Nephron progenitor cell (in vitro differentiated cells): ENCODE data around the gene GALNT2.
A peak's percentile ranks its signal among the peaks of the same experiment; 100 is the strongest.

Source experiments
- DNase-seq: peaks from one replicate; pipeline ENCODE4 v3.0.0; 2021
- H3K27ac Mint-ChIP-seq: 2 replicates; pipeline ENCODE4 v1.8.0; 2021; ENCODE audit warnings: mild to moderate bottlenecking, moderate library complexity, mixed read lengths
- H3K27me3 Mint-ChIP-seq: 2 replicates; pipeline ENCODE4 v1.8.0; 2021; ENCODE audit warnings: mild to moderate bottlenecking, low read depth, mixed read lengths; ENCODE audit not compliant: poor library complexity
- H3K36me3 Mint-ChIP-seq: 2 replicates; pipeline ENCODE4 v1.8.0; 2021; ENCODE audit warnings: low read depth, mixed read lengths
- H3K4me1 Mint-ChIP-seq: 2 replicates; pipeline ENCODE4 v1.8.0; 2021; ENCODE audit warnings: mixed read lengths
- H3K4me3 Mint-ChIP-seq: 2 replicates; pipeline ENCODE4 v1.8.0; 2021; ENCODE audit warnings: mild to moderate bottlenecking, moderate library complexity, mixed read lengths
- H3K9me3 Mint-ChIP-seq: 2 replicates; pipeline ENCODE4 v1.8.0; 2021; ENCODE audit warnings: mild to moderate bottlenecking, moderate library complexity, mixed read lengths
- TF ChIP-seq, protein P1 (sequence below): fragments of 200-600 bp; sonication (generic); IDR thresholded peaks from 2 replicates; pipeline ENCODE4 v1.5.0; 2021; ENCODE audit warnings: antibody characterized with exemption

Gene GALNT2

DNA sequence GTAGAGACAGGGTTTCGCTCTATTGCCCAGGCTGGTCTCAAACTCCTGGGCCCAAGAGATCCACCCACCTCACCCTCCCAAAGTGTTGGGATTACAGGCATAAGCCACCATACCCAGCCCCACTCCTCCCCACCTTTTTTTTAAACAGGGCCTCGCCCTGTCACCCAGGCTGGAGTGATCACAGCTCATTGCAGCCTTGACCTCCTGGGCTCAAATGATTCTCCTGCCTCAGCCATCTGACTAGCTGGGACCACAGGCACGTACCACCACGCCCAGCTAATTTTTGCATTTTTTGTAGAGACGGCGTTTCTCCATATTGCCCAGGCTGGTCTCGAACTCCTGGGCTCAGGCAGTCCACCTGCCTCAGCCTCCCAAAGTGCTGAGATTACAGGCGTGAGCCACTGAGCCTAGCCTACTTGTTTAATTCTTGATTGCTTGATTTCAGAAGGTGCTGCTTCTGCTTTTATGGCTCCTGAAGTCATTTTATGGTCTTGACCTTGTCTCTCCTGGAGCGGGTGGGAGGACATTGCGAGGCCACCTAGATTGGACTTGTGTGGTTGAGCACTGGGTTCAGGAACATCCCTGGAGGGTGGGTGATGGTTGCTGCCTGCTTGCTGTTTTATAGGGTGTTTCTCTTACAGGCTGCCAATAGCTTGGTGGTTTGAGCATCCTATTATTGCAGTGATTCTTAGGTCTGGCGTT, 81.9 kb downstream of the GALNT2 start:
- DNase-seq, result no peak
- Mint-ChIP-seq H3K4me3 (no peak overlapping the region), H3K36me3 (peaks cover 7% of the 10 kb centered on the region), H3K27ac (no peak overlapping the region), H3K9me3 (no peaks in the 10 kb centered on the region), H3K27me3 (peaks cover 4% of the 10 kb centered on the region), H3K4me1 (peaks cover 85% of the 10 kb centered on the region)
- TF ChIP-seq, protein P1, sequence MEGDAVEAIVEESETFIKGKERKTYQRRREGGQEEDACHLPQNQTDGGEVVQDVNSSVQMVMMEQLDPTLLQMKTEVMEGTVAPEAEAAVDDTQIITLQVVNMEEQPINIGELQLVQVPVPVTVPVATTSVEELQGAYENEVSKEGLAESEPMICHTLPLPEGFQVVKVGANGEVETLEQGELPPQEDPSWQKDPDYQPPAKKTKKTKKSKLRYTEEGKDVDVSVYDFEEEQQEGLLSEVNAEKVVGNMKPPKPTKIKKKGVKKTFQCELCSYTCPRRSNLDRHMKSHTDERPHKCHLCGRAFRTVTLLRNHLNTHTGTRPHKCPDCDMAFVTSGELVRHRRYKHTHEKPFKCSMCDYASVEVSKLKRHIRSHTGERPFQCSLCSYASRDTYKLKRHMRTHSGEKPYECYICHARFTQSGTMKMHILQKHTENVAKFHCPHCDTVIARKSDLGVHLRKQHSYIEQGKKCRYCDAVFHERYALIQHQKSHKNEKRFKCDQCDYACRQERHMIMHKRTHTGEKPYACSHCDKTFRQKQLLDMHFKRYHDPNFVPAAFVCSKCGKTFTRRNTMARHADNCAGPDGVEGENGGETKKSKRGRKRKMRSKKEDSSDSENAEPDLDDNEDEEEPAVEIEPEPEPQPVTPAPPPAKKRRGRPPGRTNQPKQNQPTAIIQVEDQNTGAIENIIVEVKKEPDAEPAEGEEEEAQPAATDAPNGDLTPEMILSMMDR, result no peak

DNA sequence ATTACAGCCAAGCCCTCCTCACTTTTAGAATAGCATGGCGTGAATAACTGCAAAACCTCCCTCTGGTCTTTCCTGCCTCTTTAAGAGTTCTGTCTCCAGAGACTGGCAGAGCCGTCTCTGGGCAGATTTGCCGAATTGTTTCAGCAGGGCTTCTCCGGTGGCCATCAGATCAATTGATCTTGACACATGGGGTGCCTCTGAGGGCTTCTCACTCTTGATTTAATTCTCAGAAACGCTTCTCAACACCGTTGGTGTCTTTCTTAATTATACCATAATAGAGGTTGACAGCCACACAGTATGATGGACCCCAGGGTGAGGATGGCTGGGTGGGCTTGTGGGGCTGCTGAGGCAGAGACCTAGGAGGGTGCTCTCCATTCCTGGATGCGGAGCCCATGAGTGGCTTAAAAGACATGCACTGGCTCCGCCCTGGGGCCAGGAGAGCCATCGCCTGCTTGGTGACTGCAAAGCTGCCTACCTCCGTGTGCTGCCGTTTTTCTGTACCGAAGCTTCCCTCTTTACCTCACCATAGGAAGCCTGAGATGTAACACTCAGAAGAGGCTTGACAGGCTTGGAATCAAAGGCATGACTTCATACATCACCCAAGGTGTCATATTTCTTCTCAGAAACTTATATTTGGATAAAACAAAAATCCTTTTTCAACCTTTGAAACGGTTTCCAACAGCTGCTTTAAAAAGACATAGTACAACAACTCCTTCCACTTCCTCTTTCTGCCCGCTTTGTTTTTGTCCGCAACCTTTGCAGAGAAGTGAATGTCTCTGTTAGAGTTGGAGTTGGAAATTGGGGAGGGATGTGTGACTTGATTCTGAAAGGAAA, 82.9 kb downstream of the GALNT2 start:
- TF ChIP-seq, protein P1, result no peak
- Mint-ChIP-seq H3K36me3 (peaks cover 7% of the 10 kb centered on the region), H3K4me3 (no peak overlapping the region), H3K27me3 (peaks cover 4% of the 10 kb centered on the region), H3K27ac (no peak overlapping the region), H3K4me1 (peaks cover 85% of the 10 kb centered on the region), H3K9me3 (no peaks in the 10 kb centered on the region)
- DNase-seq, result no peak

DNA sequence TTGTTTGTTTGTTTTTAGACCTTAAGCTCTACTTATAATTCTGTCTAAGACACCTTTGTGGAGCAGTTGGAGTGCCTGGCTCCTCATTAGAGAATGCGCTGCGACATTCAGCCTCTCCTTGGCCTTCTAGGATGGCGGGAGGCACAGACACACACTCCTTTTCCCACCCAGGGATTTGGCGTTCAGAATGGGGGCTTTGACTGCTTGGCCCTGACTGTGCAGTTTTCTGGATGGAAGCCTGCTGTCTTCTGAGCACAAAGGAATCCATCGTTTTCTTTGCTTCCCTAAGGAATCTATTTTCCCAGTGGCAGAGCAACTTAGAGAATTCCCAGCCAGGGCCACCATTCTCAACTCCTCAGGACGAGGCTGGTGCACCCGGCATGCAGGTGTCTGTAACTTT, 83.6 kb downstream of the GALNT2 start:
- Mint-ChIP-seq H3K27me3 (peaks cover 4% of the 10 kb centered on the region), H3K27ac (no peak overlapping the region), H3K9me3 (no peaks in the 10 kb centered on the region)

DNA sequence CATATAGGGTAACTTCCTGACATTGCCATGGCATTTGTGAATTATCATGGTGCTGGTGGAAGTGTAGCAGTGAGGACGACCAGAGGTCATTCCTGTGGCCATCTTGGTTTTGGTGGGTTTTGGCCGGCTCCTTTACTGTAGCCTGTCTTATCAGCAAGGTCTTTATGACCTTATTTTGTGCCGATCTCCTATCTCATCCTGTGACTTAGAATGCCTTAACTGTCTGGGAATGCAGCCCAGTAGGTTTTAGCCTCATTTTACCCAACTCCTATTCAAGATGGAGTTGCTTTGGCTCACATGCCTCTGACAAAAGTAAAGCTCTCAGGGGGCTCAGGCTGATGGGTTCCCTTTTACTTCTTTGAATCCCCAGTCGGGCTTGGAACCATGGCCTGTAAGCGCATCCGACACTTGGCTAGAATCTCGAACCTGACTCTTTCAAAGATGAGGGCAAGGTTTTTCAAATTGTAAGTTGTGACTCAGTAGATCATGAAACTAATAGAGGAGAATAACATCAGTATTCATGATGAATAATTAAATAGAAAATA, 85.0 kb downstream of the GALNT2 start:
- Mint-ChIP-seq H3K27me3 (peaks cover 4% of the 10 kb centered on the region), H3K9me3 (peaks cover 4% of the 10 kb centered on the region), H3K27ac (no peak overlapping the region), H3K4me3 (no peak overlapping the region), H3K4me1 (peaks cover 75% of the 10 kb centered on the region), H3K36me3 (peaks cover 18% of the 10 kb centered on the region)
- no peak for DNase-seq
- TF ChIP-seq, protein P1, result no peak

More for the DNA sequence above, 83.6 kb downstream of the GALNT2 start:
- Mint-ChIP-seq H3K36me3 (peaks cover 10% of the 10 kb centered on the region), H3K4me1 (peaks cover 83% of the 10 kb centered on the region), H3K4me3 (no peak overlapping the region)
- DNase-seq, result no peak
- TF ChIP-seq, protein P1, result no peak

DNA sequence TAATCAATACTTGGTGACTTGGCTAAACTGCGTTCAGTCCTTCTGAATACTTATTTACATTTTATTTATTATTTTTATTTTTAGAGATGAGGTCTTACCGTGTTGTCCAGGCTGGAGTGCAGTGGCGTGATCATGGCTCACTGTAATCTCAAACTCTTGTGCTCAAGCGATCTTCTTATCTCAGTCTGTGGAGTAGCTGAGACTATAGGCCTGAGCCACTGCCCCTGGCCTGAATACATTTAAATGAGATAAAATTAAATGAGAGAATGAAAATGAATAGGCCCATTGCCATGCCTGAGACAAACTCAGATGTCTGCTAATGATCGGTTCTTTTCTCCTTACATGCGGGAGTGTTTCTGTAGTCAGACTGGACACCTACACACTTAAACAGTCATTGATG, 86.0 kb downstream of the GALNT2 start:
- Mint-ChIP-seq H3K36me3 (peaks cover 23% of the 10 kb centered on the region), H3K27ac (peak overlapping the region; percentile 57), H3K4me1 (peaks cover 73% of the 10 kb centered on the region), H3K9me3 (peaks cover 5% of the 10 kb centered on the region), H3K4me3 (no peak overlapping the region), H3K27me3 (peaks cover 4% of the 10 kb centered on the region)
- DNase-seq, result no peak
- TF ChIP-seq, protein P1, result no peak
